ENCODE data around the gene DYNC1H1.

DNA sequence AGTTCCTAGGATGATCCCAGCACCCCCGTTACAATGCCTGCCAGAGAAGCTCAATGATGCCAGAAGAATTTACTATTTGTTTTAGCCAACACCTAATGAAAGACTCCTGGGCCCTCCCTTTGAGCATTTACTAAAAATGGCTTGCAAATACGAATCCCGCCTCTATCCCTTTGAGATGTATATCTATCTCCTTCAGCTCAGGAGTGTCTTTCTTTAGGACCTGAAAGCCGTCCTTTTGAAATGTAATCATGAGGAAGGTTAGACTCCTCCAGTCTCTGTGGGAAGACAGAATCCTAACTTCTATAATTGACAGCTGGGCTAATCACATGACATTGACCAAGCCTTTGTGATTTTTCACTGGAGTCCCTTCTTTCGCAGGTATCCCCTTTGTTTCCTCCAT, 19.2 kb upstream of the DYNC1H1 start:
- TF ChIP-seq FOXA1 (IDR thresholded peaks at IDR 0.05) (no peak), ELF4 (IDR thresholded peaks at IDR 0.05) (no peak), HDGF (IDR thresholded peaks at IDR 0.05; ENCODE audit: borderline replicate concordance) (no peak), SUZ12 (IDR thresholded peaks at IDR 0.05) (no peak)
